Measurements from ENCODE around the gene PEX14. TPM values are rescaled to one million over a fixed set of nuclear protein-coding genes. Genes with fewer than 3 reads are reported as not detected.

Gene PEX14
- total and polyA plus RNA-seq, 9 of the 15 experiments (the other 6 are each of a cell fraction or from before 2014, with no cell fraction given), result 2.6 to 45.7 (median 22.7) TPM

DNA sequence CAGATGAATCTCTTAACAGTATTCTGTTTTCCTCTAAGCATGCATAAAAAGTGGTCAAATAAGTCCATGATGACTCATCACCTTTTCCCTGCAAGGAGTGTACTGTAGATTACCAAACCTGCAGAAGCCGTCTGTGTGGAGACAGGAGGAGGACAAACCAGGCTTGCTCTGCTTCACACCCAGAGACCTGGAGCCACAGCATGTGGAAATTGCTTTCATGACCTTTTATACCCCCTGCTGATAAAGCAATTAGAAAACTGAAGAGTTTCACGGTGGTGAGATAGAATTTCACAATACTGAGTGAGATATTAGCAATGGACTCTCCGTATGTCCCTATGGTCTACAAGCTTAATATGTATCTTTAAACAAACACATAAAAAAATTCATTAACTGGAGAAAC, 15.6 kb upstream of the PEX14 start (continued):
- TF ChIP-seq, protein P1, sequence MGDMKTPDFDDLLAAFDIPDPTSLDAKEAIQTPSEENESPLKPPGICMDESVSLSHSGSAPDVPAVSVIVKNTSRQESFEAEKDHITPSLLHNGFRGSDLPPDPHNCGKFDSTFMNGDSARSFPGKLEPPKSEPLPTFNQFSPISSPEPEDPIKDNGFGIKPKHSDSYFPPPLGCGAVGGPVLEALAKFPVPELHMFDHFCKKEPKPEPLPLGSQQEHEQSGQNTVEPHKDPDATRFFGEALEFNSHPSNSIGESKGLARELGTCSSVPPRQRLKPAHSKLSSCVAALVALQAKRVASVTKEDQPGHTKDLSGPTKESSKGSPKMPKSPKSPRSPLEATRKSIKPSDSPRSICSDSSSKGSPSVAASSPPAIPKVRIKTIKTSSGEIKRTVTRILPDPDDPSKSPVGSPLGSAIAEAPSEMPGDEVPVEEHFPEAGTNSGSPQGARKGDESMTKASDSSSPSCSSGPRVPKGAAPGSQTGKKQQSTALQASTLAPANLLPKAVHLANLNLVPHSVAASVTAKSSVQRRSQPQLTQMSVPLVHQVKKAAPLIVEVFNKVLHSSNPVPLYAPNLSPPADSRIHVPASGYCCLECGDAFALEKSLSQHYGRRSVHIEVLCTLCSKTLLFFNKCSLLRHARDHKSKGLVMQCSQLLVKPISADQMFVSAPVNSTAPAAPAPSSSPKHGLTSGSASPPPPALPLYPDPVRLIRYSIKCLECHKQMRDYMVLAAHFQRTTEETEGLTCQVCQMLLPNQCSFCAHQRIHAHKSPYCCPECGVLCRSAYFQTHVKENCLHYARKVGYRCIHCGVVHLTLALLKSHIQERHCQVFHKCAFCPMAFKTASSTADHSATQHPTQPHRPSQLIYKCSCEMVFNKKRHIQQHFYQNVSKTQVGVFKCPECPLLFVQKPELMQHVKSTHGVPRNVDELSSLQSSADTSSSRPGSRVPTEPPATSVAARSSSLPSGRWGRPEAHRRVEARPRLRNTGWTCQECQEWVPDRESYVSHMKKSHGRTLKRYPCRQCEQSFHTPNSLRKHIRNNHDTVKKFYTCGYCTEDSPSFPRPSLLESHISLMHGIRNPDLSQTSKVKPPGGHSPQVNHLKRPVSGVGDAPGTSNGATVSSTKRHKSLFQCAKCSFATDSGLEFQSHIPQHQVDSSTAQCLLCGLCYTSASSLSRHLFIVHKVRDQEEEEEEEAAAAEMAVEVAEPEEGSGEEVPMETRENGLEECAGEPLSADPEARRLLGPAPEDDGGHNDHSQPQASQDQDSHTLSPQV (IDR thresholded peaks at IDR 0.05), result peak; percentile 91
- TF ChIP-seq FOS (IDR thresholded peaks at IDR 0.05; ENCODE audit: extremely low read depth, insufficient read length) (peak; percentile 57), FIP1L1 (IDR thresholded peaks at IDR 0.05; ENCODE audit: low read depth, low read length, poor library complexity, severe bottlenecking) (no peak), L3MBTL2 (IDR thresholded peaks at IDR 0.05) (peak; percentile 97), CREBBP (IDR thresholded peaks at IDR 0.05; ENCODE audit: low read depth, low read length) (no peak), ZKSCAN8 (CRISPR knock-in tag; IDR thresholded peaks at IDR 0.05) (no peak), COPS2 (conservative IDR thresholded peaks at IDR 0.05) (no peak), CREM (IDR thresholded peaks at IDR 0.05; ENCODE audit: low read depth) (no peak), FOXA1 (IDR thresholded peaks at IDR 0.05; ENCODE audit: borderline replicate concordance) (no peak), ZNF354B (CRISPR knock-in tag; IDR thresholded peaks at IDR 0.05) (no peak), GATAD2B (IDR thresholded peaks at IDR 0.05; ENCODE audit: borderline replicate concordance) (no peak), KAT2B (IDR thresholded peaks at IDR 0.05; ENCODE audit: low read depth, low read length) (no peak), PHTF2 (CRISPR knock-in tag; IDR thresholded peaks at IDR 0.05) (no peak), PHB2 (IDR thresholded peaks at IDR 0.05; ENCODE audit: low read depth) (no peak), WHSC1 (IDR thresholded peaks at IDR 0.05; ENCODE audit: low read length) (no peak), NR2C2 (CRISPR knock-in tag; IDR thresholded peaks at IDR 0.05) (no peak), NR2C2 (tag; IDR thresholded peaks at IDR 0.05) (peak; percentile 66), TGIF2 (CRISPR knock-in tag; IDR thresholded peaks at IDR 0.05) (no peak), ZNF764 (CRISPR knock-in tag; IDR thresholded peaks at IDR 0.05; ENCODE audit: low read depth) (no peak), JUNB (CRISPR knock-in tag; conservative IDR thresholded peaks at IDR 0.05) (peak; percentile 88), NFE2L1 (tag; IDR thresholded peaks at IDR 0.05; ENCODE audit: borderline replicate concordance, low read depth) (peak; percentile 94), CC2D1A (IDR thresholded peaks at IDR 0.05) (no peak)
- TF ChIP-seq, protein P2, sequence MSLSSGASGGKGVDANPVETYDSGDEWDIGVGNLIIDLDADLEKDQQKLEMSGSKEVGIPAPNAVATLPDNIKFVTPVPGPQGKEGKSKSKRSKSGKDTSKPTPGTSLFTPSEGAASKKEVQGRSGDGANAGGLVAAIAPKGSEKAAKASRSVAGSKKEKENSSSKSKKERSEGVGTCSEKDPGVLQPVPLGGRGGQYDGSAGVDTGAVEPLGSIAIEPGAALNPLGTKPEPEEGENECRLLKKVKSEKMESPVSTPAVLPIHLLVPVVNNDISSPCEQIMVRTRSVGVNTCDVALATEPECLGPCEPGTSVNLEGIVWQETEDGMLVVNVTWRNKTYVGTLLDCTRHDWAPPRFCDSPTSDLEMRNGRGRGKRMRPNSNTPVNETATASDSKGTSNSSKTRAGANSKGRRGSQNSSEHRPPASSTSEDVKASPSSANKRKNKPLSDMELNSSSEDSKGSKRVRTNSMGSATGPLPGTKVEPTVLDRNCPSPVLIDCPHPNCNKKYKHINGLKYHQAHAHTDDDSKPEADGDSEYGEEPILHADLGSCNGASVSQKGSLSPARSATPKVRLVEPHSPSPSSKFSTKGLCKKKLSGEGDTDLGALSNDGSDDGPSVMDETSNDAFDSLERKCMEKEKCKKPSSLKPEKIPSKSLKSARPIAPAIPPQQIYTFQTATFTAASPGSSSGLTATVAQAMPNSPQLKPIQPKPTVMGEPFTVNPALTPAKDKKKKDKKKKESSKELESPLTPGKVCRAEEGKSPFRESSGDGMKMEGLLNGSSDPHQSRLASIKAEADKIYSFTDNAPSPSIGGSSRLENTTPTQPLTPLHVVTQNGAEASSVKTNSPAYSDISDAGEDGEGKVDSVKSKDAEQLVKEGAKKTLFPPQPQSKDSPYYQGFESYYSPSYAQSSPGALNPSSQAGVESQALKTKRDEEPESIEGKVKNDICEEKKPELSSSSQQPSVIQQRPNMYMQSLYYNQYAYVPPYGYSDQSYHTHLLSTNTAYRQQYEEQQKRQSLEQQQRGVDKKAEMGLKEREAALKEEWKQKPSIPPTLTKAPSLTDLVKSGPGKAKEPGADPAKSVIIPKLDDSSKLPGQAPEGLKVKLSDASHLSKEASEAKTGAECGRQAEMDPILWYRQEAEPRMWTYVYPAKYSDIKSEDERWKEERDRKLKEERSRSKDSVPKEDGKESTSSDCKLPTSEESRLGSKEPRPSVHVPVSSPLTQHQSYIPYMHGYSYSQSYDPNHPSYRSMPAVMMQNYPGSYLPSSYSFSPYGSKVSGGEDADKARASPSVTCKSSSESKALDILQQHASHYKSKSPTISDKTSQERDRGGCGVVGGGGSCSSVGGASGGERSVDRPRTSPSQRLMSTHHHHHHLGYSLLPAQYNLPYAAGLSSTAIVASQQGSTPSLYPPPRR (CRISPR knock-in tag; IDR thresholded peaks at IDR 0.05; ENCODE audit: borderline replicate concordance), result no peak
